GM12878 (cell line): ENCODE results near the gene HINT1. TPM values are rescaled to one million over a fixed set of nuclear protein-coding genes. Genes with fewer than 3 reads are reported as not detected.

Experiments
- BACH1 ChIP-seq: fragments of 450-650 bp; IDR thresholded peaks from 2 replicates; pipeline ENCODE4 v1.6.1; 2017; ENCODE audit warnings: mild to moderate bottlenecking, borderline replicate concordance
- BRCA1 ChIP-seq: IDR thresholded peaks from 2 replicates; pipeline ENCODE4 v1.6.1; 2011; ENCODE audit warnings: low read depth, low read length, improper control_type of control experiment
- CHD2 ChIP-seq: IDR thresholded peaks from 2 replicates; pipeline ENCODE4 v1.6.1; 2011; ENCODE audit warnings: low read depth, low read length, improper control_type of control experiment, borderline replicate concordance
- EP300 ChIP-seq, 2 experiments: fragments of 150-350 bp in 1 of 2; IDR thresholded peaks; 2 replicates each; pipeline ENCODE4 v1.6.1; 2011 to 2012; ENCODE audit warnings: low read depth in 2 of 2, low read length in 2 of 2, borderline replicate concordance in 1 of 2, improper control_type of control experiment in 1 of 2, inconsistent platforms in 1 of 2; ENCODE audit not compliant: control insufficient read depth in 1 of 2
- GABPA ChIP-seq: IDR thresholded peaks from 2 replicates; pipeline ENCODE4 v1.6.1; 2014; ENCODE audit warnings: antibody characterized with exemption, low read depth, mild to moderate bottlenecking, inconsistent platforms
- HCFC1 ChIP-seq: fragments of 150-350 bp; IDR thresholded peaks from 2 replicates; pipeline ENCODE4 v1.6.1; 2014; ENCODE audit warnings: low read length
- HDAC6 ChIP-seq: fragments of 200-600 bp; sonication (generic); IDR thresholded peaks from one replicate; pipeline ENCODE4 v1.8.0; 2017; ENCODE audit warnings: antibody characterized with exemption; ENCODE audit not compliant: unreplicated experiment
- HDGF ChIP-seq: fragments of 450-650 bp; IDR thresholded peaks from 2 replicates; pipeline ENCODE4 v1.6.1; 2016; ENCODE audit warnings: antibody characterized with exemption
- HSF1 ChIP-seq: fragments of 150-350 bp; IDR thresholded peaks from 2 replicates; pipeline ENCODE4 v1.6.1; 2014; ENCODE audit warnings: mild to moderate bottlenecking, low read depth, low read length
- IRF3 ChIP-seq: fragments of 450-650 bp; IDR thresholded peaks from 2 replicates; pipeline ENCODE4 v1.6.1; 2014; ENCODE audit warnings: mild to moderate bottlenecking
- JUNB ChIP-seq: IDR thresholded peaks from 2 replicates; pipeline ENCODE4 v1.6.1; 2016; ENCODE audit warnings: antibody characterized with exemption, mild to moderate bottlenecking
- KAT2A ChIP-seq: conservative IDR thresholded peaks from 2 replicates; pipeline ENCODE4 v1.6.1; 2011; ENCODE audit warnings: low read depth, low read length; ENCODE audit not compliant: control insufficient read depth
- KLF5 ChIP-seq: fragments of 450-650 bp; IDR thresholded peaks from 2 replicates; pipeline ENCODE4 v1.6.1; 2014; ENCODE audit warnings: mild to moderate bottlenecking; ENCODE audit not compliant: partially characterized antibody
- MYC ChIP-seq: IDR thresholded peaks from 2 replicates; pipeline ENCODE4 v1.6.1; 2011; ENCODE audit warnings: mild to moderate bottlenecking, low read length, moderate library complexity, inconsistent platforms; ENCODE audit not compliant: insufficient read depth, insufficient replicate concordance, insufficient read length, severe bottlenecking
- NFYA ChIP-seq: IDR thresholded peaks from 2 replicates; pipeline ENCODE4 v1.6.1; 2011; ENCODE audit warnings: low read depth, mild to moderate bottlenecking, low read length, improper control_type of control experiment, borderline replicate concordance
- PAX5 ChIP-seq: IDR thresholded peaks from 2 replicates; pipeline ENCODE4 v1.6.1; 2011; ENCODE audit warnings: low read depth, low read length, borderline replicate concordance
- PBX3 ChIP-seq: IDR thresholded peaks from 2 replicates; pipeline ENCODE4 v1.6.1; 2011; ENCODE audit warnings: mild to moderate bottlenecking, low read depth, low read length, moderate library complexity; ENCODE audit not compliant: insufficient replicate concordance
- RAD51 ChIP-seq: fragments of 450-650 bp; IDR thresholded peaks from 2 replicates; pipeline ENCODE4 v1.6.1; 2016; ENCODE audit warnings: moderate library complexity, mild to moderate bottlenecking, inconsistent platforms
- SRF ChIP-seq, 2 experiments: IDR thresholded peaks; 2 replicates each; pipeline ENCODE4 v1.6.1; 2011; ENCODE audit warnings: low read depth in 2 of 2, low read length in 2 of 2, mild to moderate bottlenecking in 1 of 2, moderate library complexity in 1 of 2
- TAF1 ChIP-seq: IDR thresholded peaks from 2 replicates; pipeline ENCODE4 v1.6.1; 2011; ENCODE audit warnings: mild to moderate bottlenecking, low read depth, low read length, borderline replicate concordance
- TCF12 ChIP-seq: IDR thresholded peaks from 2 replicates; pipeline ENCODE4 v1.6.1; 2011; ENCODE audit warnings: low read depth, mild to moderate bottlenecking, low read length
- TCF7 ChIP-seq: IDR thresholded peaks from 2 replicates; pipeline ENCODE4 v1.6.1; 2014; ENCODE audit warnings: antibody characterized with exemption, borderline replicate concordance
- USF1 ChIP-seq: IDR thresholded peaks from 2 replicates; pipeline ENCODE4 v1.6.1; 2011; ENCODE audit warnings: borderline replicate concordance, low read depth, mild to moderate bottlenecking, moderate library complexity, mixed read lengths, low read length; ENCODE audit not compliant: insufficient read depth; ENCODE audit errors: extremely low read length
- polyA plus RNA-seq, 11 experiments: library from polyadenylated mRNA; depleted of rRNA in 4 of 11; unstranded in 6 of 11; stranded (reverse) in 5 of 11; fragments of >200 nt; fragmentation: Nextera tagmentation in 4 of 11; fragmentation: Illumina TruSeq in 1 of 11; extraction: Ambion mirVana in 4 of 11; extraction: Trizol in 1 of 11; gene quantifications; 1 replicate in 1 of 11; 2 replicates in 10 of 11; pipeline versions ENCODE4 v1.2.1 to v1.2.3, GENCODE V29; 2011 to 2016; ENCODE audit warnings: inconsistent platforms in 2 of 11, missing spikeins in 2 of 11, low read depth in 1 of 11
- total RNA-seq, 4 experiments: library from RNA; depleted of rRNA in 3 of 4; stranded (reverse); fragments of >200 nt in 3 of 4; fragmentation: Illumina TruSeq in 1 of 4; extraction: Trizol in 1 of 4; gene quantifications; 2 replicates each; pipeline versions ENCODE4 v1.2.1 to v1.2.3, GENCODE V29; 2013 to 2021

Gene HINT1
- total and polyA plus RNA-seq, 10 of the 15 experiments (the other 5 are each of a cell fraction or from before 2014, with no cell fraction given), result 253 to 997 (median 562) TPM

GRCh38 chr5:131209506-131210150, 44.6 kb upstream of the HINT1 start (continued):
- TF ChIP-seq EP300 (IDR thresholded peaks at IDR 0.05; ENCODE audit: borderline replicate concordance in 1 of 2, control insufficient read depth in 1 of 2, low read depth in 2 of 2, low read length in 2 of 2), result peak; percentile 82 to 88; a peak in 3 of 4 replicates
- TF ChIP-seq PAX5, result peak; percentile 85
- no peak for TF ChIP-seq KAT2A
- TF ChIP-seq BACH1, result peak; percentile 83; the same call in 1 of the 2 replicates
- TF ChIP-seq MYC, result no peak
- no peak for TF ChIP-seq SRF (IDR thresholded peaks at IDR 0.05; ENCODE audit: low read depth in 2 of 2, low read length in 2 of 2)
- peak; percentile 84 for TF ChIP-seq TCF12
- peak; percentile 24; the same call in 1 of the 2 replicates for TF ChIP-seq TAF1
- TF ChIP-seq HDAC6, result no peak
- no peak for TF ChIP-seq USF1
- 0 out of 2 replicates have a peak, but pooled peaks have one; percentile 29 for TF ChIP-seq CHD2
- peak; percentile 16 for TF ChIP-seq KLF5
- peak; percentile 68 for TF ChIP-seq JUNB
- TF ChIP-seq GABPA, result no peak
- no peak for TF ChIP-seq IRF3
- no peak for TF ChIP-seq NFYA
- peak; percentile 76; the same call in 1 of the 2 replicates for TF ChIP-seq TCF7
- no peak for TF ChIP-seq HSF1
- peak; percentile 75 for TF ChIP-seq PBX3
- peak; percentile 55; the same call in 1 of the 2 replicates for TF ChIP-seq HDGF
- peak; percentile 45; the same call in 1 of the 2 replicates for TF ChIP-seq RAD51
- TF ChIP-seq HCFC1, result no peak
- TF ChIP-seq BRCA1, result no peak
